Adipocyte (in vitro differentiated cells): ENCODE data around the gene TEK.
A peak's percentile ranks its signal among the peaks of the same experiment; 100 is the strongest.

Source experiments
- DNase-seq: peaks from one replicate; pipeline ENCODE4 v3.0.0-alpha.2; 2015; ENCODE audit warnings: low read depth
- H3K27me3 ChIP-seq: replicated peaks from 2 replicates; pipeline ENCODE4 v1.7.0; 2013; ENCODE audit warnings: mild to moderate bottlenecking, low read length, moderate library complexity; ENCODE audit not compliant: control insufficient read depth, insufficient read depth
- H3K36me3 ChIP-seq: 2 replicates; pipeline ENCODE4 v1.7.0; 2013; ENCODE audit warnings: low read length, mild to moderate bottlenecking, moderate library complexity; ENCODE audit not compliant: control insufficient read depth, insufficient read depth, severe bottlenecking
- H3K4me1 ChIP-seq: 2 replicates; pipeline ENCODE4 v1.7.0; 2013; ENCODE audit warnings: mild to moderate bottlenecking, low read length, moderate library complexity; ENCODE audit not compliant: control insufficient read depth, insufficient read depth
- H3K4me3 ChIP-seq: 2 replicates; pipeline ENCODE4 v1.7.0; 2013; ENCODE audit warnings: mild to moderate bottlenecking, low read length, moderate library complexity
- H3K9ac ChIP-seq: 2 replicates; pipeline ENCODE4 v1.7.0; 2013; ENCODE audit warnings: mild to moderate bottlenecking, low read length, moderate library complexity
- H3K9me3 ChIP-seq: 2 replicates; pipeline ENCODE4 v1.7.0; 2013; ENCODE audit warnings: mild to moderate bottlenecking, low read length, moderate library complexity; ENCODE audit not compliant: control insufficient read depth

The TEK gene

GRCh38 chr9:27196383-27196782 is 87.4 kb downstream of the TEK start:
- DNase-seq = no peak
- Histone ChIP-seq H3K9me3 (no peaks in the 10 kb centered on the region), H3K36me3 (no peaks in the 10 kb centered on the region), H3K9ac (no peak overlapping the region), H3K4me1 (peaks cover 17% of the 10 kb centered on the region), H3K4me3 (no peak overlapping the region), H3K27me3 (no peaks in the 10 kb centered on the region)

DNA sequence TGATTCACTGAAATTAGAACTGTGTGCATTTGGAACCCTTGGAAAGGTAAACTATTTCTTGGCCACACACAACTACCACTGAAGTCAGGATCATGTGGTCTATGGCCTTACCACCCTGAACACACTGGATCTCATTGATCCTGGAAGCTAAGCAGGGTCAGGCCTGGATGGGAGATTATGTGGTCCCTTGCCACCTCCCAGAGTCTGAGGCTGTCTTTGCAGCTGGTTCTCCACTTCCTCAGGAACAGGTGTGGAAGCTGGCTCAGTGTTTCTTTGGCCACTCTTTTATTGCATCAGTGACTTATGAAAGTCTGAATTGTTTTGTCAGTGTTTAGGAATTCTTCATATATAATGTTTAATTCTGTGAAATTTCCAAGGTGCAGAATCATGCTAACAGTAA is 89.2 kb downstream of the TEK start:
- Histone ChIP-seq H3K4me3 (no peak overlapping the region), H3K4me1 (peaks cover 17% of the 10 kb centered on the region), H3K27me3 (no peaks in the 10 kb centered on the region), H3K9me3 (no peaks in the 10 kb centered on the region), H3K9ac (no peak overlapping the region), H3K36me3 (no peaks in the 10 kb centered on the region)
- no peak for DNase-seq

- Histone ChIP-seq H3K27me3 (no peaks in the 10 kb centered on the region), H3K4me3 (no peak overlapping the region), H3K9ac (no peak overlapping the region), H3K36me3 (no peaks in the 10 kb centered on the region), H3K4me1 (peaks cover 23% of the 10 kb centered on the region), H3K9me3 (no peaks in the 10 kb centered on the region)
- no peak for DNase-seq
These were observed 93.0 kb downstream of the TEK start for GRCh38 chr9:27202056-27202455.

DNA sequence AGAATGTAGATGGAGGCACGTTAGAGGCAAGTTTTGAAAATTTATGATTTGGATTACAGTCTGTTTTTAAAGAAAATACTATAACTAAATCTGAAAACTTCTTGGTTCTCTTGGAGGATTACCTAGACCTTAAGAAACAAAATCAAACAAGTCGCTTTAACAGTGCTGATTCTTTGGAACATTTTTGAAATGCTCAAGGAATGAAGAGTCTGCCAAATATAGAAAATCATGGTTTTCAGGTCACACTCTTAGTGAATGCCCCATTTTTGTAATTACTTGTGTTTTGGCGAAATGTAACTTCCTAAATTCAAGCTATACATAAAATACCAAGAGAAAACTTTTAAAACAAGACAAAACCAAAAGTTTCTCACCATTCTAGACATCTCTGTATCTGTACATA is 94.8 kb downstream of the TEK start:
- Histone ChIP-seq H3K27me3 (no peaks in the 10 kb centered on the region), H3K36me3 (no peaks in the 10 kb centered on the region), H3K9ac (no peak overlapping the region), H3K9me3 (no peaks in the 10 kb centered on the region), H3K4me3 (no peak overlapping the region), H3K4me1 (peaks cover 23% of the 10 kb centered on the region)
- DNase-seq = peak; percentile 29

- no peak for DNase-seq
- H3K4me1 ChIP-seq = peaks cover 23% of the 10 kb centered on the region
- no peaks in the 10 kb centered on the region for H3K9me3 ChIP-seq
- H3K9ac ChIP-seq = no peak overlapping the region
- H3K4me3 ChIP-seq = no peak overlapping the region
- H3K36me3 ChIP-seq = no peaks in the 10 kb centered on the region
- H3K27me3 ChIP-seq = no peaks in the 10 kb centered on the region
These were observed 95.6 kb downstream of the TEK start for GRCh38 chr9:27204578-27204977.

GRCh38 chr9:27205198-27205597 is 96.2 kb downstream of the TEK start:
- no peak overlapping the region for H3K4me3 ChIP-seq
- no peaks in the 10 kb centered on the region for H3K9me3 ChIP-seq
- peaks cover 23% of the 10 kb centered on the region for H3K4me1 ChIP-seq
- H3K27me3 ChIP-seq = no peaks in the 10 kb centered on the region
- H3K36me3 ChIP-seq = no peaks in the 10 kb centered on the region
- H3K9ac ChIP-seq = no peak overlapping the region
- DNase-seq = no peak

DNA sequence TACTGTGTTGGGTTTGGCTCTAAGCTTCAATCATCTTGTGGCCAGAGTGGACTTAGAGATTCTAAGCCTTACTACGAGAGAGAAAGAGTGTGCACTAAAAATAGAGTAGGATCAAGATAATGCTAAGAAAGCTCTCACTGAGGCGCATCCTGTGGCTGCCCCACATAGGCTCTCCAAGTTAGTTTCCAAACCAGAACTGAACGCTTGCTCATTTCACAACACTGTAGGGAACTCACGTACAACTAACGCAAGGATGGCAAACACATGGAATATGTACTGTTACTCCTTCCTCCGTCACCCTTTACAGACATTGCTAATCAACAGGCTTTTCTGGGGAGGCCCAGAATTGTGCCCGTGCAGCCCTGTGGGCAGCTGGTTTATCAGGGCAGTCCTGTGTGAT is 97.0 kb downstream of the TEK start:
- Histone ChIP-seq H3K27me3 (no peaks in the 10 kb centered on the region), H3K4me3 (no peak overlapping the region), H3K4me1 (peaks cover 23% of the 10 kb centered on the region), H3K9me3 (no peaks in the 10 kb centered on the region), H3K9ac (no peak overlapping the region), H3K36me3 (no peaks in the 10 kb centered on the region)
- no peak for DNase-seq

- H3K9ac ChIP-seq = no peak overlapping the region
- no peaks in the 10 kb centered on the region for H3K9me3 ChIP-seq
- DNase-seq = no peak
- H3K4me1 ChIP-seq = peaks cover 16% of the 10 kb centered on the region
- no peaks in the 10 kb centered on the region for H3K27me3 ChIP-seq
- H3K4me3 ChIP-seq = no peak overlapping the region
- no peaks in the 10 kb centered on the region for H3K36me3 ChIP-seq
These were observed 100.0 kb downstream of the TEK start for GRCh38 chr9:27209034-27209433.

DNA sequence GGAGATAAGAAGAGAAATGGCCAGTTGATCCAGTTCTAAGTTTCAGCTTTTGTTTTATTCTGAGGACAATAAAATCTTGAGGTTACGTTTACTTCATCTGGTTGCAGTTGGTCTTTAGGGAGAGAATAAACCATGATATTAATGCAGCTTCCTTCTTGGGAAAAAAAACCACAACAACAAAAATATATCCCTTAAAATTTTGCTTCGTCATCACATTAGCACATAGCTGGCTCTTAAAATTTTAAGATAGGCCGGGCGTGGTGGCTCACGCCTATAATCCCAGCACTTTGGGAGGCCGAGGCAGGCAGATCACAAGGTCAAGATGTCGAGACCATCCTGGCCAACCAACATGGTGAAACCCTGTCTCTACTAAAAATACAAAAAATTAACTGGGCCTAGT is 101.6 kb downstream of the TEK start:
- DNase-seq = no peak
- Histone ChIP-seq H3K36me3 (no peaks in the 10 kb centered on the region), H3K27me3 (no peaks in the 10 kb centered on the region), H3K9me3 (no peaks in the 10 kb centered on the region), H3K4me1 (peaks cover 5% of the 10 kb centered on the region), H3K4me3 (no peak overlapping the region), H3K9ac (no peak overlapping the region)

DNA sequence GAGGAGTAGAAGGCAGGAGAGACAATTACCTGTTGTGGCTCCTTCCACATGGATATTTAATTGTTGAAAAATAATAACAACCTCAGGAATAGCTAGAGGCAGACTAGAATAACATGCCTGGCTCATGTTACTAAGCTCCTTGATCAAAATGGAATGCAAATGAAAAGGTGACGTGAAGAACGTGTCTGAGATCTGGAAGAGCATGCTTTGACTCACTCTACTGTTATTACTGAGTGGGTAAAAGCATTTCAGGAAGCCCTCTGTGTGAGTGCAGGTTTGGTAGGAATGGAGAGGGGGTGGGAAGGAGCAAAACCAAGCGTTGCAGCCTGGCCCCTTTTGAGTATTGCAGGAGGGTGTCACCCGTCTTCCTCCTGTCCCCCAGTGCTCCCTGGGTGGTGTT is 103.2 kb downstream of the TEK start:
- Histone ChIP-seq H3K4me3 (no peak overlapping the region), H3K4me1 (no peaks in the 10 kb centered on the region), H3K9ac (no peak overlapping the region), H3K9me3 (no peaks in the 10 kb centered on the region), H3K36me3 (no peaks in the 10 kb centered on the region), H3K27me3 (no peaks in the 10 kb centered on the region)
- DNase-seq = no peak

- H3K9ac ChIP-seq = no peak overlapping the region
- DNase-seq = no peak
These were observed 103.6 kb downstream of the TEK start for GRCh38 chr9:27212621-27213020.

DNA sequence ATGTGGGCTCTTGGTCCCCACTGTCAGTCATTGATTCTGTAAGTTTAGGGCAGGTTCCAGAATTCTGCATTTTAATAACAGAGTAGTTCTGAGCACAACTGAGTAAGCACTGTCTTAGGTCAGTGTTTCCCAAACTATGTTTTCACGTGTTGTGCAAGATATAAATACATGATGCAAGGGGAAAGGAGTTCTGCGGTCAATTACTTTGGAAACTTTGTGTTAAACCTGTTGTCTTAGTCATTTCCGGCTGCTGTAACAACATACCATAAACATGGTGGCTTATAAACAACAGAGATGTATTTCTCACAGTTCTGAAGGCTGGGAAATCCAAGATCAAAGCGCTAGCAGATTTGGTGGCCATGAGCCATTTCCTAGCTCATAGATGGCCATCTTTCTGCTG is 118.2 kb downstream of the TEK start:
- H3K9me3 ChIP-seq = no peaks in the 10 kb centered on the region
- no peak overlapping the region for H3K9ac ChIP-seq
- H3K36me3 ChIP-seq = no peaks in the 10 kb centered on the region
- H3K4me3 ChIP-seq = no peak overlapping the region
- DNase-seq = peak; percentile 55
- H3K4me1 ChIP-seq = peaks cover 8% of the 10 kb centered on the region
- H3K27me3 ChIP-seq = no peaks in the 10 kb centered on the region

More at GRCh38 chr9:27212621-27213020, 103.6 kb downstream of the TEK start:
- Histone ChIP-seq H3K27me3 (no peaks in the 10 kb centered on the region), H3K9me3 (no peaks in the 10 kb centered on the region), H3K4me3 (no peak overlapping the region), H3K36me3 (no peaks in the 10 kb centered on the region), H3K4me1 (no peaks in the 10 kb centered on the region)
